GM12864 (cell line): Measurements from ENCODE around the gene TRPM3.

Source experiments
- DNase-seq: peaks from one replicate; pipeline ENCODE4 v3.0.0-alpha.2; 2011; ENCODE audit warnings: low read depth
- H3K4me3 ChIP-seq: 2 replicates; pipeline ENCODE4 v1.5.1; 2011; ENCODE audit warnings: mild to moderate bottlenecking, low read depth, low read length, control low read depth
- TF ChIP-seq, protein P1 (sequence below): IDR thresholded peaks from 2 replicates; pipeline ENCODE4 v1.5.1; 2011; ENCODE audit warnings: low read depth, mild to moderate bottlenecking, moderate library complexity, low read length, control low read depth, inconsistent platforms; ENCODE audit errors: missing control alignments

TRPM3 gene

DNA sequence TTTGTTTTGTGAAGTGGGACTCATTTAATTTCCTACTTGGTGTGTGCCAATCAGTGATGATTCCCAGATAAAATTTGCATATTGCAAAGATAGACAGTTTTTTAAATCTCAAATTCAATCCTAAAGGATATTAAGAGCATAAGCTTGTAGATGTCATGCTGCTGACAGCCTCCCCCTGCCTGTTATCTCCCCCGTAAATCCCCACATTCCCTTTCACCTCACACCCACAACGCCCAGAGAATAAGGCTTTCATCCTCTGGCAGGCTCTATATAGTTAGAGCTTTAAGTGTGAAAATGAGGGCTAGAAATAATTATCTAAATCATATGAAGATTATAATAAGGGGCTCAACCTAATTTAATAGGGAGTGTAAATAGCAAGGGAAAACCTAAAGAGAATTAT, 265.0 kb downstream of the TRPM3 start:
- DNase-seq: no peak
- no peak overlapping the region for H3K4me3 ChIP-seq
- TF ChIP-seq, protein P1, sequence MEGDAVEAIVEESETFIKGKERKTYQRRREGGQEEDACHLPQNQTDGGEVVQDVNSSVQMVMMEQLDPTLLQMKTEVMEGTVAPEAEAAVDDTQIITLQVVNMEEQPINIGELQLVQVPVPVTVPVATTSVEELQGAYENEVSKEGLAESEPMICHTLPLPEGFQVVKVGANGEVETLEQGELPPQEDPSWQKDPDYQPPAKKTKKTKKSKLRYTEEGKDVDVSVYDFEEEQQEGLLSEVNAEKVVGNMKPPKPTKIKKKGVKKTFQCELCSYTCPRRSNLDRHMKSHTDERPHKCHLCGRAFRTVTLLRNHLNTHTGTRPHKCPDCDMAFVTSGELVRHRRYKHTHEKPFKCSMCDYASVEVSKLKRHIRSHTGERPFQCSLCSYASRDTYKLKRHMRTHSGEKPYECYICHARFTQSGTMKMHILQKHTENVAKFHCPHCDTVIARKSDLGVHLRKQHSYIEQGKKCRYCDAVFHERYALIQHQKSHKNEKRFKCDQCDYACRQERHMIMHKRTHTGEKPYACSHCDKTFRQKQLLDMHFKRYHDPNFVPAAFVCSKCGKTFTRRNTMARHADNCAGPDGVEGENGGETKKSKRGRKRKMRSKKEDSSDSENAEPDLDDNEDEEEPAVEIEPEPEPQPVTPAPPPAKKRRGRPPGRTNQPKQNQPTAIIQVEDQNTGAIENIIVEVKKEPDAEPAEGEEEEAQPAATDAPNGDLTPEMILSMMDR: no peak

DNA sequence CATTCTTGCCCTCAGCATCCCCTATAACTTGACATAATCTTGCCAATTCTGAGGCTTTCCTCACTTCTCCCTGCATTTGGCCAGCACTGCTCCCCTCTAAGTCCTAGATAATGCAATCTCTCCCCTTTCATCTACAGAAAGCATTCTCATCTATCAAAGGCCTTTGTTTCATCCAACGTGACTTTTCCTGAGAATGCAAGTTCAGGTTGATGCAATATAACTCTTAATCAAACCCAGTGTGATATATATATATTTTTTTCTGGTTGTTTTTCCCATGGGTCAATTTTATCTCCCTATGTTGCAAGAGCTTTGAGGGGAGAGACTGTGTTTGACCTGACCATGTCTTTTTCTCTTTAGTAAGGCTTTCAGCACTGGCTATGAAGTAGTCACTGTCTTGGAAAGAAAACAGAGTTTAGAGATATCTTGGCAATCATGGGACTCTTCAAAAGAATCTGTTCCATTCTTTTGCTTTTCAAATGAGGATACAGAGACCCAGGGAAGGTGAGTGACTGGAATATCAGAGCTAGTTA, 268.6 kb downstream of the TRPM3 start:
- TF ChIP-seq, protein P1: no peak
- no peak for DNase-seq

DNA sequence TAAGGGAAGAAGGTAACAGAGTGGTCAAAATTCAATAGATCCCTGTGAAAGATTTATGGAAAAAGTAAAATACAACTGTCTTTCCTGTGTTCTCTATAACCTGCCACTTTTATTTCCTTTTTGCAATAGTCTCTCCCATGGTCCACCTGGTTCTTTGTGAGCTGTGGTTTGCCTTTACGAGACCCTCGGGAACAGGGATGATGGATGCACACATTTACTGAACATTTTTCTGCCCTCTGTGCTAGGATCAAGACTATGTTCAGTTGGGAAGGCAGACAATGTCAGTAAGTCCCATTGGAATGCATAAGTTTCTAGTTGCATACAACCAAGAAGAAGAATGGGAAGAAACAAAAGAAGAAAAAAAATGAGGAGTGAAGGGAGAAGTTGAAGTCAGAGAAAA, 281.2 kb downstream of the TRPM3 start:
- TF ChIP-seq, protein P1: no peak
- no peak for DNase-seq

More for the DNA sequence above, 268.6 kb downstream of the TRPM3 start:
- H3K4me3 ChIP-seq: no peak overlapping the region

DNA sequence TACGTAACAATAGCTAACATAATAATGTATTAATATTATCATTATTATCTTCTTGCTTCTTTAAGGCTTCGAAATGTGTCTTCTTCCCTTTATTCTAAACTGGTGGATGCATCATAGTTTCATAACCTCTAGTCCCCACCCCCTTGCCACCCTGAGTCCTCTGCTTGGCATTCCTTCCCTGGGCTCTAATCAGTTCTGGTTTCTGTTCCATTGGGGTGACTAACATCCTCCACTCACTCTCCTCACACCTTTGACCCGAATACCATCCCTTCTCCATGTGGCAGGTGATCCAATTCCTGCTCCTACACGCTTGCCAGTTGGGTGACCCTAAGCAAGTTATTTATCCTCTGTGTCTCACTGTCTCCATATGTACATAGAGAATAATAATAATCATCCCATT, 286.1 kb downstream of the TRPM3 start:
- no peak overlapping the region for H3K4me3 ChIP-seq
- no peak for DNase-seq
- TF ChIP-seq, protein P1: no peak

More for the DNA sequence above, 281.2 kb downstream of the TRPM3 start:
- no peak overlapping the region for H3K4me3 ChIP-seq

DNA sequence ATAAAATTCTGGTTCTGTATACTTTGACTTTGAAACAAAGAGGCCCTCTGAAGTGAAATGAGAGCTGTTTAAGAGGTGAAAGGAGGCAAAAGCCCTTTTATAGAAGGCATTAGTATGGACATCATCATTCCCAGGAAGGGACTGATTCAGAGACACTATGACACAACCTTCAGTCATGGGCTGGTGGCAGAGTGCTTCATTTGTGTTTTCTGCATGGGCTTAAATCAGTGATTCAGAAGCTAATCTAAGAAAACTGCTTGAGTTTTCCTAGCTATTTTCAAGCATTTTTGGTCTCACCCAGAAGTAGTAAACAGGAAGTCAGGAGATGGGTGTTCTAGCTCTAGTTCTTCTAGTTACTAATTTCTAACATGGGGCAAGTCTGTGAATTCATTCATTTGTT, 288.9 kb downstream of the TRPM3 start:
- no peak for DNase-seq
- H3K4me3 ChIP-seq: no peak overlapping the region
- TF ChIP-seq, protein P1: no peak

DNA sequence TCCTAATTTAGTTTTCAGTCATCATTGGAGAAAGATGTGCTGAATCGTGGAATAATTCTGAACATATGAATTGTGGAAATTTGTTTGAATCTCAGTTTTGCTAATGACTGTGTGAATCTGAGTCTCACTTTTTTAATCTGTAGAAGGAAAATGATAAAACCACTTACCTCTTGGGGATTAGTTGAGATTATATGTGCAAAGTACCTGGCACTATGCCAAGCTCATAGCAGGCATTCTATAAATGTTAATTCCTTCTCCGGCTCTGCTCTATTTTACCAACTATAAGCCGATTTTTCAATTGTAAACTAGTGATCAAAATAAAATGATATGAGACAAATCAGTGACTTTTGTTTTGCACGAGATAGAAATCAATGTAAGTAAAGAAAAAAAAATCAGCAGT, 290.8 kb downstream of the TRPM3 start:
- no peak for DNase-seq
- no peak overlapping the region for H3K4me3 ChIP-seq
- TF ChIP-seq, protein P1: no peak

DNA sequence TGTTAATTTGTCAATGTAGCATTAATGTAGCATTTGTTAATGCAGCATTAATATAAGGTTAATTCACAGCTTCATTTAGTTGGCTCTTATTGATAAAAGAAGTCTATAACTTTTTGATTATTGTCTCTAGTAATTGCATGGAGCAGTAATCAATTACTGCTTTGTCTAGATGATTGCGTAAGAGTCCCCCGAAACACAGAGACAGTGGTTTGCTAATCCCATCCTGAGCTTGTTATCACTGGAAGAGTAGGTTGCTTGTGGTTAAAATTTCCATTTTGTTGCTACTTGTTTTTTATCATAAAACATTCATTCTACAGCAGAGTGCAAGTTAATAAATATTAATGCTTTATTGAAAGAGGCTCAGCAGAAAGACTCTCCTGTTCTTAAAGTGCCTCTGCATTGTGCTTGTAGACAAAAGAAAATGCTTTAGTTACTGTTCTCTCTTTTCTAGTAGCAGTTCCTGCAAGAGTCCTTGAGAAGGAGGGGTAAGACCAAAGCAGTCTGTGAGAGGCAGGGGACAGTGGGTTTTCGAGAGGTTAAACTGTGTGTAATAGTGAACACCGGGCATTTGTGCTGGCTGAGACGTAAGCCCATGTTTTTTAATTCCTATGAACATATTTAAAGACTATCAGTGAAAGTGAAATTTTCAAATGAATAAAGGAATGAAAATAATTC, 291.7 kb downstream of the TRPM3 start:
- DNase-seq: no peak
- TF ChIP-seq, protein P1: no peak
- H3K4me3 ChIP-seq: no peak overlapping the region
